GM21381 (cell line): ENCODE results near the gene C12orf76.
A peak's percentile ranks its signal among the peaks of the same experiment; 100 is the strongest.
"Not testable (repeated sequence)": the region's sequence is repeated elsewhere in the genome, so short reads cannot be mapped to it uniquely, and the experiment has no call there.

ENCODE experiments used
- ATAC-seq: cut with Tn5 transposase; IDR thresholded peaks from one replicate; pipeline ENCODE4 v1.9.1; 2021; ENCODE audit warnings: mild to moderate bottlenecking, moderate library complexity; ENCODE audit not compliant: unreplicated experiment

Gene C12orf76, protein sequence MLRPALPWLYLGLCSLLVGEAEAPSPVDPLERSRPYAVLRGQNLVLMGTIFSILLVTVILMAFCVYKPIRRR

DNA sequence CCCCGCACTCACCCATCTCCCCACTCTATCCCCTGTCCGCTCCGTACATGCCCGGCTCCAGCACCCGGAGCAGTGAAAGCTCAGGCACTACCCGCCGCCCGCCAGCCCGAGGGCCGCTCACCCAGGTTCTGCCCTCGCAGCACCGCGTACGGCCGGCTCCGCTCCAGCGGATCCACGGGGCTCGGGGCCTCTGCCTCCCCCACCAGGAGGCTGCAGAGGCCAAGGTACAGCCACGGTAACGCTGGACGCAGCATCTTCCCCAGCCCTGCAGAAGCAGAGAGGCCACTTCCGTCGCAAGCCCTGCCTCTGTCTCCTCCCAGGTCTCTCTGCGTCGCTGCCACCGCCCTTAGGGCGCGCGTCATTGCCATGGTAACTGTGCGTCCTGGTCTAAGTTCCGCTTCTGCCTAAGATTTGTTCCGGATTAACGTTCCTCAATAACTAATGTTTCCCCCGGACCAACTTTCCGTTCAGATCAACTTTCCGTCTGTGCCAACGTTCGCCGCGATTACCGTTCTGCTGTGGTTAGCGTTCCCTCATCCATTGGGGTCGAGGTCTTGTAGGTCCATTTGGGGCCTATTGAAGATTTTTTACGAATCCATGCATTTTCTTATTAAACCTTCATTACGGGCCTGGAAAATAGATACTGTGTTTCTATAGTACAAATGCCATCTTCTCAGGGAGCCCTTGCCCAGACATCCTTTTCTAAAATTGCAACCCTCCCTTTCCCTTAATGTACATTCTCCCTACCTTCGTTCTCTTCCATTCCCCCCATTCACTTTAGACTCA lies at the start of gene C12orf76:
TSS of gene C12orf76 (minus strand) at position 281 of the 786 bp plus-strand sequence. CDS start at position 254, 27 bp downstream.
- ATAC-seq: peak; percentile 99

DNA sequence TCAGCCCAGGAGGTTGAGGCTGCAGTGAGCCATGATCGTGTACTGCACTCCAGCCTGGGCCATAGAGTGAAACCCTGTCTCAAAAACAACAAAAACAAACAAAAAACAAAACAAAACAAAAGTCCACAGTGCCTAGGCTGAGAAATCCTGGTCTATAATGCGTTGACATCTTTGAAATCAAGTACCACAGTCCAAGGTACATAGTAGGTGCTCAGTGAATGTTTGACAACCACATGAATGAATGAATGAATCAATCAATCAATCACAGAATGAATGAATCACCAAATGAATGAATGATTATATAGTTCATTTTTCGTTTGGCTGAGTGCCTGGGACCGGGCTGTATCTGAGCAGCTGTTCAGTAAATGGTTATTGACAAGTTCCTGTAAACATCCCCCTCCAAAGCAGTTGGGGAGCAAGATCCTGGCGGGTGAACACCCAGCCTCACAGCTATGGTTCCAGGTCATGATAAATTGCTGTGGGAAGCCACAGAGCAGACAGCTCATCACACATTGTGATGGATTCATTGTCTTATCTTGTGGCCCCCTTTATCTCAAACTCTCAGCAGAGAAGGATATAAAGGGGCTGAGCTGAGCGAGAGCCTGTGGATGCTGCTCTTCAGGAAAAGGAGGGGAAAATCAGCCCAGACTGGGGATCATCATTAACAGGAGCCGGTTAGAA lies 45.4 kb upstream of the C12orf76 start:
- ATAC-seq: no peak

DNA sequence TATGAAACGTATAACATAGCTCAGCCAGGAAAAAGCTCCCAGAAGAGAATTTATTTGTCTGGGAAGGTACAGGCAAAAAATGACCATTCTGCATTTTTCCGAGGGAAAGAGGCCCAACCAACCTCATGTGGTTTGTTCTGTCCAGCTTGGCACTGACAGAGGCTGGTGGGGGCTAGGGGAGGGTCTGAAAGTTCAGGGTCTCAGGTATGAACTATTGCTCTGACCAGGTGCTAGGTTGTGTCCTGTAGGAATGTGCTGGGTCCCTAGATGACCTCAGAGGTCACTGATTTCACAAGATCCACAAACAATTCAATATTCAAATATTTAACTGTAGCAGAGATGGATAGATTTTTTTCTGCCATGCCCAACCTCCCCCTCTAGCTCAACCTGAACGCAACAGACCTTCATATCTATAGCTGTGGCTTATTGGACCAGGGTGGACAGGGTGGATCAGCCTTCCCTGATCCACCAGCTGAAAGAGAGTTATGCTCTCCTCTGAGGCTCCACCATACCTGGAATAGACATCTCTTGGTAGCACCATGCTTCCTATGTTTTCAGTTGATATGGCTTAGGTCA lies 42.9 kb upstream of the C12orf76 start:
- no peak for ATAC-seq

DNA sequence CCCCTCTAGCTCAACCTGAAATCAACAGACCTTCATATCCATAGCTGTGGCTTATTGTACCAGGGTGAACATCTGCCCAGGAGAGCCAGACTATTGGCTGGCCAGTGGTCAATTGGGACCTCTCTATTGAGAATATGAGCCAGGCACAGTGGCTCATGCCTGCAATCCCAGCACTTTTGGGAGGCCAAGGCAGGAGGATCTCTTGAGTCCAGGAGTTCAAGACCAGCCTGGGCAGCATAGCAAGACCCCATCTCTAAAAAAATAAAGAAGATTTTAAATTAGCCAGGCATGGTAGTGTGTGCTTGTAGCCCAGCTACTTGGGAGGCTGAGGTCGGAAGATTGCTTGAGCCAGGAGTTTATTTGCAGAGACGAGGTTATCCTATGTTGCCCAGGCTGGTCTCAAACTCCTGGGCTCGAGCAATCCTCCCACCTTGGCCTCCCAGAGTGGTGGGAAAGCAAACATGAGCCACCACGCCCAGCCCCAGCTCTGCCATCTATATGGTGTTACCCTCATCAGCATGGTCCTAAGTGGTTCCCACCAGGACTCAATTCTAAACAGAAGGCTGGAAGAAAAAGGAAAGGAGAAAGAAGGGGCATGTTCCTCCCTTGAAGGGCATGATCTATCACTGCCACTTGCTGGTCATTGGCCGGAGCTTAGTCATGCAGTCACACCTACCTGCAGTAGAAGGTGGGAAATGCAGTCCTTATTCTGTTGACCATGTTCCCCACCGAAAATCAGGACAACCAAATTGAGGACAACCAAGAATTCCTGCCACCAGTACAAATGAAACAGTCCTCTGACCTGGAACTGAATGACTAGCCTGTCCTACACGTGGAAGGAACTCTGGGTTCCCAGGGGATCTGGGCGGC lies 42.2 kb upstream of the C12orf76 start:
- no peak for ATAC-seq

DNA sequence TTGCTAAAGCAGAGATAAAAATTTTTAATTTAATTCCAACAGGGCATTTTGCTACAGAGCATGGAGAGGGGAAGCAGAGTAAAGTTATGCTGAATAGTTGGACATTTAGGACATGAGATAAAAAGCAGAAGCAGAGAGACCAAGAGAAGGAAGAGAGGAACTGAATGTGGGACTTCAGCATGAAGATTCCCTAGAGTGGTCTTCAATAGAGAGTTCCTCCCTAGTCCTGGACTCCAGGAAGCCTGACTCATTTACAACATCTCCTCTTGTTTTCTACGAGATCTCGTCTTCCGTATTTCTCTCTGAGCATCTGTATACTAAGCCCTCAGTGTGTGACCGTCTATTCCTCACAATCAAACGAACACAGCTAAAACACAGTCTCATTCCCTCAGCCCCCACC lies 40.6 kb upstream of the C12orf76 start:
- ATAC-seq: no peak

DNA sequence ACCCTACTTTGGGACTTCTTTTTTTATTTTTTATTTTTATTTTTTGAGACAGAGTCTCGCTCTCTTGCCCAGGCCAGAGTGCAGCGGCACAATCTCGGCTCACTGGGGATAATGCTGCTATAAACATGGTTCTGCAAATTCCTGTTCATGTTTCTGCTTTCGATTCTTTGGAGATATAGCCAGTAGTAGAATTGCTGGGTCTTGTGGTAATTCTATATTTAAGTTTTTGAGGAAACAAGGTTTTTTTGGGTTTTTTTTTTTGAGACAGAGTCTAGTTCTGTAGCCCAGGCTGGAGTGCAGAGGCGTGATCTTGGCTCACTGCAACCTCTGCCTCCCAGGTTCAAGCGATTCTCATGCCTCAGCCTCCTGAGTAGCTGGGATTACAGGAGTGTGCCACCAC lies 39.9 kb upstream of the C12orf76 start:
- not testable (repeated sequence) for ATAC-seq

DNA sequence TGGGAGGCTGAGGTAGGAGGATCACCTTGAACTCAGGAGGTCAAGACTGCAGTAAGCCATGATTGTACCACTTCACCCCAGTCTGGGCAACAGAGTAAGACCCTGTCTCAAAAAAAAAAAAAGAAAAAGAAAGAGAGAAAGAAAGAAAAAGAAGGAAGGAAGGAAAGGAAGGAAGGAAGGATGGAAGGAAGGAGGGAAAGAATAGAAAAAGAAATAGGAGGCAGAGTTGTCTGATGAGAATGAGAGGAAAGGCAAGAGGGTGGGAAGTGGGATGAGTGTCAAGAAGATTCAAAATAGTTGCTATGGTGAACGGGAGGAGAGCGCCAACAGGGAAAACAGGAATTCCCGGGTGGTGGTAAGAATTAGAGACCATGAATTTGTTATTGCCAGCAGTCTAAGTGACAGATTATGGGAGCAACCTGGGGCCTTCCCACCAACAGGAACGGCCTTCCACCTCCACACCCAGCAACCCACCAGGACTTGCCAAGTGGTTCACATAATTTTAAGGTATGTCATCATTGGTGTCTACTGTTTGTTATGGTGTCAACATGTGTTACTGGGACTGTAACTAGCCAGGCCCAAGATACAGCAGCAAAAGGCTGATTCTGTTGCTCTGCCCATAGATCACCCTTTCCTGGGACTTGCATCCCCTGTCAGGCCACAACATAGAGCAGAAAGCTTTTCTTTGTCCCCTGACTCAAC lies 36.1 kb upstream of the C12orf76 start:
- ATAC-seq: no peak

DNA sequence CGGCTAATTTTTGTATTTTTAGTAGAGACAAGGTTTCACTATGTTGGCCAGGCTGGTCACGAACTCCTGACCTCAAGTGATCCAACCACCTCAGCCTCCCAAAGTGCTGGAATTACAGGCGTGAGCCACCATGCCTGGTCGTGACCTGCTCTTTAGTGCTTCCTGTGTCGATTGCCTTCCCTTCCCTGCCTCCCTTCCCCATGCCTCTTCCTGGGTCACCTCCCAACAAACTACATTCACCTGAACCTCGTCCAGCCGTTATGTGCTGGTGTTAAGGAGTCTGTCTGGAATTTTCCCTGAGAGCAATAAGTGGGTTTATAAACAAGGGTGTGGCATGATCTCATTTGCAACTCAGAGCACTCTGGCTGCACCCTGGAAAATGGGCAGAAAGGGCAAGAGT lies 32.1 kb upstream of the C12orf76 start:
- no peak for ATAC-seq

DNA sequence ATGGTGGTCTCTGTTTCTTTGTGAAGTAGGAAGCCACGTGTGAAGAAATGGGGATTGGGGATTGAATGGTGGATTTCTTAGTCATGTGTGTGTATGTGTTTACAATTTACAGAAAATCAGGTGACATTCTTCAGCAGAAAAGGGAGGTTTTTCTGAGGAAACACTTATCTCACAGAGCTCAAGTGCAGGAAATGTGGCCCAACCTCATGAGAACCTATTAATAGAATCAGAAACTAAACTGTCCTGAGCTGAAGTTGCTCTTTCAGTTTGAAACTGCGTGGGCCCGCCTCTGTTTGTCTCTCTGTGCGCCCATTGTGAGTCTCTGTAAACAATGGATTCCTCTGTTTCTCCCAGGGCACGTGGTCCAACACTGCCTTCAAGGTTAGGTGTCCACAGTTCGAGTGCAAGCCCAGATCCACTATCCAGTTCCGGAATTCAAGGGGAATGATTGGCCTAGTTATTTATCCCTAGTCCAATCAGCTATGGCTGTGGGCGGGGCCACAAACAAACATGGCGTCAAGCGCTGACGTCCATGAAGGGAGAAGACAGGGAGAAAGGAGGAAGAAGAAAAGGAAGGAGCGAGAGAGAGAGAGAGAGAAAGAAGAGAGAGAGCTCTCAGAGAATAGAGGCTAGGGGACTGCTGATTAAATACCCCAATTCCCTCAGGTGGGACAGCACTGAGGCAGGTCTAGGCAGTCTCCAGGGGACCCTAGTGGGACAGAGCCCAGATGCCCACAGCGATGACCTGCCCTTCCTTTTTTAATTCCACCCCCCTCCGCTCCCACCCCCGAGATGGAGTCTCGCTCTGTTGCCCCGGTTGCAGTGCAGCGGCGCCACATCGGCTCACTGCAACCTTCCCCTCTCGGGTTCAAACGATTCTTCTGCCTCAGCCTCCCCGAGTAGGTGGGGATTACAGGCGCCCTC lies 31.4 kb upstream of the C12orf76 start:
- ATAC-seq: peak; percentile 83

DNA sequence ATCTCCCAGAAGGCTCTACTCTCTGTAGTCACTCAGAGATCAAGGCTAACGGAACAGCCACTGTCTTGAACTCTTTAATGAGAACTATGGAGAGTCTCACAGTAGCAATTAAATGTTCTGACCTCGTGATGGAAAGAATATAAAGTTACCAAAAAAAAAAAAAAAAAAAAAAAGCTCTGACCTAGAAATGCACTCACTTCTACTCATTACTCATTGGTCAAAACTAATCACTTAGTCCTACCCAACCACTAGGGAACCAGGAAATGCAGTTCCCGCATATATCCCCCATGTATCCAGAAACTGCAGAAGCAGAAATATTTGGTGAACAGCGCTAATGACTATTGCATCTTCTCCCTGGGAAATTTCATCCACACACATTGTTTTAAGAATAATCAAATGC lies 29.5 kb upstream of the C12orf76 start:
- no peak for ATAC-seq

DNA sequence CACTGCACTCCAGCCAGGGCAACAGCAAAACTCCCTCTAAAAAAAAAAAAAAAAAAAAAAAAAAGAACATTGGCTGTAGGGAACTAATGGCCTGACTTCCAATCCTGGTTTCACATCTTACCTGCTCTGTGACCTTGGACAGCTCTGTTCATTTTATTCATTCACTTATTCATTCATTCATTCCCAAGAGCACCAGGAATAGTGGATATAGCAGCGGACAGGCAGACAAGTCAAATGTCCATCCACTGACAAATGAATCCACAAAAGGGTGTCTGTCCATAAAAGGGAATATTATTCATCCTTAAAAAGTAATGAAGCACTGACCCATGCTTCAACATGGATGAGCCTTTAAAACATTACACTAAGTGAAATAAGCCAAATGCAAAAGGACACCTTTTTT lies 27.6 kb upstream of the C12orf76 start:
- no peak for ATAC-seq

DNA sequence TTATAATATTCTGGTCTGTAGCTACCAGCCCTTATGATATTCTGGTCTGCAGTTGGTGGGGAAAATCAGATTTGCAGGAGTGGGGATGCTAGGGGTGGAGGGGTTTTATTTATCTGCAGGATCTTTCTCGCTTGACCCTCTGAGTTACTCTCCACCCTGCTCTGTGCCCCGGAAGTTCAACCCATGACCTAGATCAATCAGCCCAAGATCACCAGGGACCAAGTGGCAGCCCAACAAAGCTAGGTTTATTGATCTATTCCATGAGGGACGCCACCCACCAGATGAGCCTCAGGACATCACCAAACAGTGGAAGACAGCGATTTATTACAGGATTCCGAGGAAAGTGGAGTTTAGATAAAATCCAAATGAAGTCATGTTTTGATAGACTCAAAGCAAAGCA lies 25.8 kb upstream of the C12orf76 start:
- ATAC-seq: no peak

DNA sequence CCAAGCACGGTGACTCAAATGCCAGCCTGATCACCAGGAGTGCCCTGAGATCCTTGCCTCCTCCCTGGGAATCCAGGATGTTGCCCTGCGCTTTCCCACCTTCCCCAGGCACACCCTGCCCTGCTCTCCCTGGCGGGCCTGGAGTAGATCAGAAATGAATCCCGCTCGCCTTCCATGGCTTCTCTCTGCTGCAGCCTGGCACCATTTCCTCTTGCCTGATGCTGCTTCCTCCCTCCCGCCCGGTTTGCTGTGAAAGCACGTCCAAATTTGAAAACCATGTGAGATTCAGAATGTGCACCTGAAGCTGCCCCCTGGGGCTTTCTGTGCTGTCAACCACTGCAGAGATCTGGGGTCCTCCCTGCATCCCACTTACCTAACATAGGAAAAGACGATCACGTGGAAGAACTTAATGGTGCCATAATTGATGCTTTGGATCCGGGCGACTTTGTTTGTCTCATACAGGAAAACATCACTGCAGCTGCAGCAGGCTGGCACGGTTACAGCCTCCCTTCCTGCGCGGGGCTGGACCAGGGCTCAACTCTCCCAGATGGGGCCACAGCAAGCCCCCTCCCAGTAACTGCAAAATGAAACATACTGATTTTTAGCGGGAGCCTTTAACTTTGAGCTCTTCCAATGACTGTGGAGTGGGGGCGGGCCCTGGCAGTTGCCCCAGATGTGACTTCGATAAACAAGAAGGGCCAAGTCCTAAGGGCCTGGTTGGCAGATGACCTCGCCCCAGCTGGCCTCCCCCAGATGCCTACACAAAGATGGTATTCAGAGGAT lies 24.9 kb upstream of the C12orf76 start:
- no peak for ATAC-seq

DNA sequence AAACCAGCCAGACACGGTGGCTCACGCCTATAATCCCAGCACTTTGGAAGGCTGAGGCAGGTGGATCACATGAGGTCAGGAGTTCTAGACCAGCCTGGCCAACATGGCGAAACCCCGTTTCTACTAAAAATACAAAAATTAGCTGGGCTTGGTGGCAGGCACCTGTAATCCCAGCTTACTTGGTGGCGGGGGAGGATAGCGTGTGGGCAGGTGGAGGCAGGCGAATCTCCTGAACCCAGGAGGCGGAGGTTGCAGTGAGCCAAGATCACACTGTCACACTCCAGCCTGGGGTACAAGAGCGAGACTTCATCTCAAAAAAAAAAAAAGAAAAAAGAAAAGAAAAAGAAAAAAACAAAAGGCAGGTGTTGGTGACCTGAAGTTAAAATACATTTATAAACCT lies 24.3 kb upstream of the C12orf76 start:
- not testable (repeated sequence) for ATAC-seq

DNA sequence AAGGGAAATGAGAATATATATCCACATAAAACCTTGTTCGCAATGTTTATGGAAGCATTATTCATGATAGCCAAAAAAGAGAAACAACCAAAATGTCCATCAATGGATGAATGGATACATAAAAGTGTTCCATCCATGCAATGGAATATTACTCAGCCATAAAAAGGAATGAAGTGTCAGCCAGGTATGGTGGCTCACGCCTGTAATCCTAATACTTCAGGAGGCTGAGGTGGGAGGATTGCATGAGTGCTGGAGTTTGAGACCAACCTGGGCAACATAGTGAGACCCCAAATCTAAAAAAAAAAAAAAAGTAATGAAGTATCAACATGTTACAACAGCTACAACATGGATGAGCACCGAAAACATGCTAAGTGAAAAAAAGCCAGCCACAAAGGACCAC lies 23.6 kb upstream of the C12orf76 start:
- ATAC-seq: no peak

DNA sequence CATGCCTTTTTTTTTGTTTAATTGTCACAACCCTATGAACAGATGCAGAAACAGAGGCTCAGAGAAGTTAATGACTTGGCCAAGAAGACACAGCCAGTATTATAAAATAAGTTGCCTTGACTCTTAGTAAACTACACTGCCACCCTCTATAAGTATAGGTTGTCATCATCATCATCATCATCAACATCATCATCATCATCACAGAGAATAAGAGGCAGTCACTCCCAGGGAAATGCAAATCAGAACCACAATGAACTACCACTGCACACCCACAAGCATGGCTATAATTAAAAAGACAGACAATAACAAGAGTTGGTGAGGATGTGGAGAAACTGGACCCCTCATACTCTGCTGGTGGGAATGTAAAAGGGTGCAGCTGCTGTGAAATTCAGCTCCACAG lies 23.2 kb upstream of the C12orf76 start:
- ATAC-seq: no peak

DNA sequence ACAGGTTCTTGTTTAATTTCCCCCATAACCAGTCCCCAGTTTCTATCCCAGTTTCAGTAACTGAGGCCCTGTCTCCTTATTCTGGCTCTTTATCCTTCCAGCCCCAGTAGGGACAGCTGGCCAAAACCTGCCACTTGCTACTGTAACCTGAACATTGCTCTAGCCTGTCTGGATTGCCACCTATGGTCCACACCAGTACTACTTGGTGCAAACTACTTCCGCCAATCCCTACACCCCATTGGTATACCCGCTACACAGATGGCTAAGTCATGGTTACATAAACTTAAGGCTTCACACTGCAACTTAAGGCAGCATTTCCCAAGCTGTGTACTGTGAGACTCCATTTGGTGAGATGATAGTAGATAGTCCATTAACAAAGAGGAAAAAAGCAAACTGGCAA lies 20.3 kb upstream of the C12orf76 start:
- no peak for ATAC-seq

DNA sequence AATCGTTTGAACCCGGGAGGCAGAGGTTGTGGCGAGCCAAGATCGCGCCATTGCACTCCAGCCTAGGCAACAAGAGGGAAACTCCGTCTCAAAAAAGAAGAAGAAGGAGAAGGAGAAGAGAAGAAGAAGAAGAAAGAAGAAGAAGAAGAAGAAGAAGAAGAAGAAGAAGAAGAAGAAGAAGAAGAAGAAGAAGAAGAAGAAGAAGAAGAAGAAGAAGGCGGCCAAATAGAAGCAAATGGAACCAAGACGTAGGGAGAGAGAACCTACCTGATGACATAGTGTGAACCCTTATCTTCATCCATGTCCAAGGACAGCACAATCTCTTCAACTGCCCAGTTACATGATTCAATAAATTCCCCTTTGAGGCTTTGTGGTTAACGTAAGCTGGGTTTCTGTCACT lies 19.8 kb upstream of the C12orf76 start:
- ATAC-seq: not testable (repeated sequence)

DNA sequence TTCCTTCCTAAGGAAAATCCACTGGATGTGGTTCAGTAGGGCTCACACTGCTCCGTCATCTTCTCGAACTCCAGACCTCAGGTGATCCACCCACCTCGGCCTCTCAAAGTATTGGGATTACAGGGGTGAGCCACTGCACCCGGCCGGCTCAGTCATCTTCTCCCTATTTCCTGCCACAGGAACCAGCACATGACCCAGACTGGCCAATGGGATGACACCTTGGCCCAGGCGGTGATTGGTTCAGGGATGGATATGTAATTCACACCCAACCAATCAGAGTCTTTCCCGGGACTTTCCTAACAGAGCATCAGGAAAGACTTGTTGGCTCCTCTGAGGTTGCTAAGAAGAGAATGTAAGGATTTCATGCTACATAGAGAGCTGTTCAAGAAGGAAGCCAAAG lies 19.2 kb upstream of the C12orf76 start:
- no peak for ATAC-seq
